HCT116 (cell line): Measurements from ENCODE around the gene ECI2. TPM values are rescaled to one million over a fixed set of nuclear protein-coding genes. Genes with fewer than 3 reads are reported as not detected.

Experiments used
- ATAC-seq: fragments of 200-7000 bp; cut with Tn5 transposase; 2 replicates; pipeline ENCODE4 v1.9.1; 2020; ENCODE audit warnings: mild to moderate bottlenecking, moderate library complexity
- BruUV-seq: library from RNA; stranded (reverse); fragments of 400-500 nt; replicated peaks from 2 replicates; lab custom pipeline; 2021; lab: Mats Ljungman, UMichigan
- CTCF ChIA-PET: fragments of 300-600 bp; sonication (Branson Sonifier 250); formaldehyde crosslinking; loops from one replicate; lab custom pipeline; 2021; ENCODE audit warnings: antibody characterized with exemption; lab: Charles Lee
- POLR2A ChIA-PET: fragments of 300-600, 350-600 bp; sonication (Branson Sonifier 250); formaldehyde crosslinking; loops from one replicate; lab custom pipeline; 2021; ENCODE audit warnings: antibody characterized with exemption; lab: Charles Lee
- RAD21 ChIA-PET, 2 experiments: fragments of 300-600 bp; sonication (Branson Sonifier 250); formaldehyde crosslinking; loops; one replicate each; lab custom pipeline; 2023; ENCODE audit warnings: low total read pairs in 2 of 2; ENCODE audit not compliant: uncharacterized antibody in 2 of 2, unreplicated experiment in 2 of 2, low non-redundant PET in 1 of 2; lab: Charles Lee
- DNase-seq: peaks from one replicate; pipeline ENCODE4 v3.0.0-alpha.2; 2010; ENCODE audit warnings: low read depth, low spot score
- H2AFZ ChIP-seq: fragments of 200-600 bp; shearing (Covaris generic), sonication (generic); 2 replicates; pipeline ENCODE4 v1.6.1; 2017; ENCODE audit warnings: low read depth, mixed run types, mixed read lengths, antibody characterized with exemption, low read length; ENCODE audit not compliant: poor library complexity, severe bottlenecking
- H3K27ac ChIP-seq: 2 replicates; pipeline ENCODE4 v1.5.1; 2012; ENCODE audit warnings: low read depth, low read length
- H3K27me3 ChIP-seq: fragments of 200-600 bp; sonication (generic); 2 replicates; pipeline ENCODE4 v1.6.1; 2016; ENCODE audit warnings: mixed run types, low read length, mixed read lengths; ENCODE audit not compliant: insufficient read depth
- H3K36me3 ChIP-seq, 2 experiments: fragments of 200-500 bp in 1 of 2; fragments of 200-600 bp in 1 of 2; sonication (Bioruptor generic) in 1 of 2; sonication (generic) in 1 of 2; 2 replicates each; pipeline versions ENCODE4 v1.5.1 to v1.6.1; 2014 to 2016; ENCODE audit warnings: low read length in 2 of 2, inconsistent platforms in 1 of 2, mixed read lengths in 1 of 2, mixed run types in 1 of 2; ENCODE audit not compliant: insufficient read depth in 2 of 2, control insufficient read depth in 1 of 2
- H3K4me1 ChIP-seq, 2 experiments: fragments of 200-600 bp in 1 of 2; sonication (generic) in 1 of 2; 2 replicates each; pipeline versions ENCODE4 v1.5.1 to v1.6.1; 2012 to 2017; ENCODE audit warnings: low read length in 2 of 2, inconsistent platforms in 1 of 2, mild to moderate bottlenecking in 1 of 2, mixed read lengths in 1 of 2, mixed run types in 1 of 2, moderate library complexity in 1 of 2; ENCODE audit not compliant: insufficient read depth in 2 of 2, control insufficient read depth in 1 of 2
- H3K4me2 ChIP-seq: fragments of 200-600 bp; sonication (generic); 2 replicates; pipeline ENCODE4 v1.6.1; 2017; ENCODE audit warnings: mixed run types, low read length, mixed read lengths
- H3K4me3 ChIP-seq, 2 experiments: fragments of 200-600 bp in 1 of 2; sonication (generic) in 1 of 2; replicated peaks in 1 of 2; 2 replicates each; pipeline ENCODE4 v1.5.1; 2011 to 2016; ENCODE audit warnings: low read length in 2 of 2, control low read depth in 1 of 2, low read depth in 1 of 2, mild to moderate bottlenecking in 1 of 2, mixed read lengths in 1 of 2, mixed run types in 1 of 2
- H3K79me2 ChIP-seq: fragments of 200-600 bp; sonication (generic); 2 replicates; pipeline ENCODE4 v1.6.1; 2017; ENCODE audit warnings: mild to moderate bottlenecking, mixed run types, low read length, moderate library complexity, mixed read lengths; ENCODE audit not compliant: insufficient read depth
- H3K9ac ChIP-seq: fragments of 200-600 bp; sonication (generic); 2 replicates; pipeline ENCODE4 v1.6.1; 2016; ENCODE audit warnings: low read length, mixed read lengths
- H3K9me2 ChIP-seq: fragments of 200-600 bp; sonication (generic), shearing (Covaris generic); 2 replicates; pipeline ENCODE4 v1.6.1; 2017; ENCODE audit warnings: mixed run types, mild to moderate bottlenecking, moderate library complexity; ENCODE audit not compliant: insufficient read depth
- H3K9me3 ChIP-seq, 2 experiments: fragments of 200-500 bp in 1 of 2; fragments of 200-600 bp in 1 of 2; sonication (Bioruptor generic) in 1 of 2; sonication (generic) in 1 of 2; 2 replicates each; pipeline ENCODE4 v1.6.1; 2014 to 2017; ENCODE audit warnings: low read length in 2 of 2, mixed read lengths in 2 of 2, inconsistent platforms in 1 of 2, low read depth in 1 of 2, mild to moderate bottlenecking in 1 of 2, mixed run types in 1 of 2, moderate library complexity in 1 of 2; ENCODE audit not compliant: control insufficient read depth in 1 of 2, insufficient read depth in 1 of 2
- H4K20me1 ChIP-seq: fragments of 200-600 bp; sonication (generic), shearing (Covaris generic); 2 replicates; pipeline ENCODE4 v1.6.1; 2017; ENCODE audit warnings: mixed run types, mild to moderate bottlenecking, moderate library complexity; ENCODE audit not compliant: insufficient read depth
- CBX3 ChIP-seq: IDR thresholded peaks from 2 replicates; pipeline ENCODE4 v1.6.1; 2012; ENCODE audit warnings: low read depth
- CEBPB ChIP-seq: IDR thresholded peaks from 2 replicates; pipeline ENCODE4 v1.6.1; 2012; ENCODE audit warnings: low read depth
- ELF1 ChIP-seq: IDR thresholded peaks from 2 replicates; pipeline ENCODE4 v1.6.1; 2012; ENCODE audit warnings: low read depth, borderline replicate concordance
- EZH2 ChIP-seq: fragments of 200-600 bp; sonication (generic); IDR thresholded peaks from 2 replicates; pipeline ENCODE4 v1.6.1; 2017; ENCODE audit warnings: antibody characterized with exemption, mixed run types
- EZH2phosphoT487 ChIP-seq: fragments of 200-600 bp; IDR thresholded peaks from 2 replicates; pipeline ENCODE4 v1.6.1; 2018; ENCODE audit warnings: antibody characterized with exemption, borderline replicate concordance
- JUND ChIP-seq: IDR thresholded peaks from 2 replicates; pipeline ENCODE4 v1.6.1; 2012
- REST ChIP-seq: IDR thresholded peaks from 2 replicates; pipeline ENCODE4 v1.6.1; 2012; ENCODE audit warnings: low read depth
- SP1 ChIP-seq: IDR thresholded peaks from 2 replicates; pipeline ENCODE4 v1.6.1; 2012; ENCODE audit warnings: low read depth
- YY1 ChIP-seq: IDR thresholded peaks from 2 replicates; pipeline ENCODE4 v1.6.1; 2011; ENCODE audit warnings: low read length, low read depth, moderate library complexity, mild to moderate bottlenecking; ENCODE audit not compliant: insufficient replicate concordance; ENCODE audit errors: extremely low read depth
- intact Hi-C: fragments of 100-400 bp; cut with micrococcal nuclease; formaldehyde crosslinking; loops from 2 replicates; pipeline ENCODE4 v1.10.0; 2022
- total RNA-seq: library from RNA; stranded (reverse); gene quantifications from one replicate; pipeline ENCODE4 v1.2.1, GENCODE V29; 2021; ENCODE audit not compliant: unreplicated experiment
- TF ChIP-seq, protein P1 (sequence below): IDR thresholded peaks from 2 replicates; pipeline ENCODE4 v1.6.1; 2011; ENCODE audit warnings: mild to moderate bottlenecking, low read length, moderate library complexity; ENCODE audit not compliant: insufficient replicate concordance; ENCODE audit errors: extremely low read depth

The ECI2 gene
- total RNA-seq, 1 experiment from 2014 or later, result 56.8 TPM

GRCh38 chr6:4129446-4129845, 5.9 kb downstream of the ECI2 start:
- BruUV-seq, result no TSS peak
- TF ChIP-seq EZH2phosphoT487 (no peak), REST (no peak), CEBPB (no peak), JUND (no peak), ELF1 (no peak)
- no peak overlapping the region for H3K27ac ChIP-seq
- no peak for ATAC-seq
- H2AFZ ChIP-seq, result no peak overlapping the region
- ChIA-PET POLR2A (no interaction called here), RAD21 (interaction anchor here in 1 of 2 experiments (0.7 kb wide), 1 partner anchor 715 kb away, joined by 4 read pairs; no protein-coding TSS in a partner anchor), CTCF (no interaction called here)
- intact Hi-C loops, result no loop called here
- no peaks in the 10 kb centered on the region for H3K27me3 ChIP-seq
- H3K9ac ChIP-seq, result no peak overlapping the region
- no peak overlapping the region for H3K4me3 ChIP-seq
- peaks cover 21 to 29% of the 10 kb centered on the region in 2 experiments for H3K4me1 ChIP-seq
- H3K36me3 ChIP-seq, result peaks cover 11 to 18% of the 10 kb centered on the region in 2 experiments; a peak in 3 of 4 replicates
- peaks cover 0 to 4% of the 10 kb centered on the region in 2 experiments; a peak in 1 of 4 replicates for H3K9me3 ChIP-seq
- H3K9me2 ChIP-seq, result no peaks in the 10 kb centered on the region
- no peaks in the 10 kb centered on the region for H4K20me1 ChIP-seq
- H3K4me2 ChIP-seq, result no peak overlapping the region
- peaks cover 11% of the 10 kb centered on the region for H3K79me2 ChIP-seq
- no peak for DNase-seq

DNA sequence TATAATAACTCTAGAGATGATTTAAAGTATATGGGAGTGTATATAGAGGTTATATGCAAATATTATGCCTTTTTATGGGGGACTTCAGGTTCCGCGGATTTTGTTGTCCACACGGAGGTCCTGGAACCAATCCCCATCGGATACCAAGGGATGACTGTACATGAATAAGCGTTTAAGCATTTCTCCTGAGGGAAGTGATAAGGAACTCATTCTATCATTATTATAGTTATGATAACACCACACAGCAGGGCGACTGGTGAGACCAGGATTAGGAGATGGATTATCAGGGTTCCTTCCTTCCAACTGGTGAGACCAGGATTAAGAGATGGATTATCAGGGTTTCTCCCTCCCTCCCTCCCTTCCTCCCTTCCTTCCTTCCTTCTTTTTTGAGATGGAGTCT, 6.6 kb downstream of the ECI2 start:
- Histone ChIP-seq H3K4me3 (no peak overlapping the region), H3K27me3 (no peaks in the 10 kb centered on the region), H3K79me2 (peaks cover 5% of the 10 kb centered on the region), H3K9me3 (peaks cover 0 to 4% of the 10 kb centered on the region in 2 experiments; a peak in 1 of 4 replicates), H3K9ac (no peak overlapping the region), H3K4me1 (peaks cover 16 to 22% of the 10 kb centered on the region in 2 experiments), H4K20me1 (no peaks in the 10 kb centered on the region), H2AFZ (no peak overlapping the region), H3K27ac (no peak overlapping the region), H3K4me2 (no peak overlapping the region), H3K36me3 (peaks cover 14 to 18% of the 10 kb centered on the region in 2 experiments; a peak in 3 of 4 replicates), H3K9me2 (no peaks in the 10 kb centered on the region)
- ATAC-seq, result no peak
- RAD21 ChIA-PET, result no interaction called here
- BruUV-seq, result no TSS peak
- POLR2A ChIA-PET, result no interaction called here
- DNase-seq, result no peak
- intact Hi-C loops, result no loop called here
- CTCF ChIA-PET, result no interaction called here
- TF ChIP-seq SP1 (no peak), YY1 (no peak), REST (no peak), EZH2 (no peak), JUND (no peak), EZH2phosphoT487 (no peak), CBX3 (no peak)
- TF ChIP-seq, protein P1, sequence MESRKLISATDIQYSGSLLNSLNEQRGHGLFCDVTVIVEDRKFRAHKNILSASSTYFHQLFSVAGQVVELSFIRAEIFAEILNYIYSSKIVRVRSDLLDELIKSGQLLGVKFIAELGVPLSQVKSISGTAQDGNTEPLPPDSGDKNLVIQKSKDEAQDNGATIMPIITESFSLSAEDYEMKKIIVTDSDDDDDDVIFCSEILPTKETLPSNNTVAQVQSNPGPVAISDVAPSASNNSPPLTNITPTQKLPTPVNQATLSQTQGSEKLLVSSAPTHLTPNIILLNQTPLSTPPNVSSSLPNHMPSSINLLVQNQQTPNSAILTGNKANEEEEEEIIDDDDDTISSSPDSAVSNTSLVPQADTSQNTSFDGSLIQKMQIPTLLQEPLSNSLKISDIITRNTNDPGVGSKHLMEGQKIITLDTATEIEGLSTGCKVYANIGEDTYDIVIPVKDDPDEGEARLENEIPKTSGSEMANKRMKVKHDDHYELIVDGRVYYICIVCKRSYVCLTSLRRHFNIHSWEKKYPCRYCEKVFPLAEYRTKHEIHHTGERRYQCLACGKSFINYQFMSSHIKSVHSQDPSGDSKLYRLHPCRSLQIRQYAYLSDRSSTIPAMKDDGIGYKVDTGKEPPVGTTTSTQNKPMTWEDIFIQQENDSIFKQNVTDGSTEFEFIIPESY, result no peak
